ENCODE data around the gene FBXL13. TPM values are rescaled to one million over a fixed set of nuclear protein-coding genes. Genes with fewer than 3 reads are reported as not detected.

Gene FBXL13
- polyA plus RNA-seq, 1 experiment: 0.20 TPM

DNA sequence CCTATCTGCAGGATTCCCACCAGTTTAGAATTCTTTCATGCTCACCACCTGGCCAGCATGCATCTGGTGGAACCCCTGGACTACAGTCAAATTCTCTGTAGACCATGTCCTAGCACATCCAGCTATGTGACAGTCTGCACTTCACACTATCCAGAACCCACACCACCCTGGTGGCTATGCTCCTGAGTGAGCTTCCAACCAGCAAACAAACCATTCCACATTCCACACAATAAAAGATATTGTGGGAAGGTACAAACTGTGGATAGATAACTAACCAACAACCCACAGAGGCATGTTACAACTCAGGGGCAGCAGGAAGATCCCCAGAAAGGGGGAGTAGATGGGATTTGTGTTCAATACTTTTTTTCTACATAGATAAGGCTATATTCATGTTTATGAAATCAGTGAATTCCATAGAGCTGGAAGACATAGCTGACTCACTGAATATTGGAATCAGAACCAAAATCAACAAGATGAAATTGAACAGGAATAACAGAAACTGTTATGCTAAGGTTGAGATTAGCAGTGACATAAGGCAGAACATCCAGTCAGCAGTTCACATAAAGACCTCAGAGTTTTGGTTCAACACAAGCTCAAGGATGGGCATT, 89.3 kb downstream of the FBXL13 start:
- Histone ChIP-seq H3K36me3 (ENCODE audit: control insufficient read depth, insufficient read depth, low read length) (no peaks in the 10 kb centered on the region), H3K4me3 (ENCODE audit: low read depth, low read length) (no peak overlapping the region), H3K27me3 (ENCODE audit: control insufficient read depth, insufficient read depth, low read length) (no peaks in the 10 kb centered on the region)
- CTCF ChIA-PET: no interaction called here
- TF ChIP-seq, protein P1, sequence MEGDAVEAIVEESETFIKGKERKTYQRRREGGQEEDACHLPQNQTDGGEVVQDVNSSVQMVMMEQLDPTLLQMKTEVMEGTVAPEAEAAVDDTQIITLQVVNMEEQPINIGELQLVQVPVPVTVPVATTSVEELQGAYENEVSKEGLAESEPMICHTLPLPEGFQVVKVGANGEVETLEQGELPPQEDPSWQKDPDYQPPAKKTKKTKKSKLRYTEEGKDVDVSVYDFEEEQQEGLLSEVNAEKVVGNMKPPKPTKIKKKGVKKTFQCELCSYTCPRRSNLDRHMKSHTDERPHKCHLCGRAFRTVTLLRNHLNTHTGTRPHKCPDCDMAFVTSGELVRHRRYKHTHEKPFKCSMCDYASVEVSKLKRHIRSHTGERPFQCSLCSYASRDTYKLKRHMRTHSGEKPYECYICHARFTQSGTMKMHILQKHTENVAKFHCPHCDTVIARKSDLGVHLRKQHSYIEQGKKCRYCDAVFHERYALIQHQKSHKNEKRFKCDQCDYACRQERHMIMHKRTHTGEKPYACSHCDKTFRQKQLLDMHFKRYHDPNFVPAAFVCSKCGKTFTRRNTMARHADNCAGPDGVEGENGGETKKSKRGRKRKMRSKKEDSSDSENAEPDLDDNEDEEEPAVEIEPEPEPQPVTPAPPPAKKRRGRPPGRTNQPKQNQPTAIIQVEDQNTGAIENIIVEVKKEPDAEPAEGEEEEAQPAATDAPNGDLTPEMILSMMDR (IDR thresholded peaks at IDR 0.05; ENCODE audit: insufficient read depth, low read depth, low read length): no peak
- DNase-seq (ENCODE audit: low read depth): no peak
- POLR2A ChIA-PET: no interaction called here

DNA sequence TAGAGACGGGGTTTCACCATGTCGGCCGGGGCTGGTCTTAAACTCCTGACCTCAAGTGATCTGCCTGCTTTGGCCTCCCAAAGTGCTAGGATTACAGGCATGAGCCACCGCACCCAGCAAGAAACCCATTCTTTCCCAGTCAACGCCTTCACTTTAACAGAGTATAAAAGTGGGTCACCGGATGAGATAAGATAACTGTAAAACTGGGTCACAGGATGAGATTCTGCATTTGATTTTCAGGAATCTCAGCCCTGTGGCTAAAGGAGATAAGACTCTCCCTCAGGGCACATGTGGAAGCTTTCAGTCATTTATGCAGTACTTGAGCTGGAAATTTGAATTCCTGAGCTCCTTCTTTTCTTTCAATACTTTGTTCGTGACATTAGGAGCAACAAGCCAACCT, 91.0 kb downstream of the FBXL13 start:
- TF ChIP-seq, protein P1 (IDR thresholded peaks at IDR 0.05; ENCODE audit: insufficient read depth, low read depth, low read length): no peak
- no peaks in the 10 kb centered on the region for H3K27me3 ChIP-seq (ENCODE audit: control insufficient read depth, insufficient read depth, low read length)
- no peaks in the 10 kb centered on the region for H3K36me3 ChIP-seq (ENCODE audit: control insufficient read depth, insufficient read depth, low read length)
- no peak overlapping the region for H3K4me3 ChIP-seq (ENCODE audit: low read depth, low read length)
- ChIA-PET POLR2A (no interaction called here), CTCF (no interaction called here)
- DNase-seq (ENCODE audit: low read depth): no peak

DNA sequence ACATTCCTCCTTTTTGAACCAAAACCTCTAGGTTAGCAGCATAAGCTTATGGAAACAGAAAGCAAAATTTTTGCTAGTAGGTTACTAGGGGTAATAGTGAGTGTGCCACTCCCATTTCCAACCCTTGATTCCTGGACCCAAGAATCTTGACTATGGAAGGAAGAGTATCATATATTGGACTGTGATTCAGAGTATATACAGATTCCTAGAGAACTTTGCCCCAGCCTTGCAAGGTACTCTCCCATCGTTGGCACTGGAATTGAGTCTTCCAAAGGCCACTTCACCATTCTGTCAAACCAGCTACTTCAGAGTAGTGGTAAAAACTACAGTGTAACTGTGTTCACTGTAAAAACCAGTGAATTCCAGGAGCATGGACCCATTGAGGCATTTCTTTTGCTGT, 92.4 kb downstream of the FBXL13 start:
- CTCF ChIA-PET: no interaction called here

DNA sequence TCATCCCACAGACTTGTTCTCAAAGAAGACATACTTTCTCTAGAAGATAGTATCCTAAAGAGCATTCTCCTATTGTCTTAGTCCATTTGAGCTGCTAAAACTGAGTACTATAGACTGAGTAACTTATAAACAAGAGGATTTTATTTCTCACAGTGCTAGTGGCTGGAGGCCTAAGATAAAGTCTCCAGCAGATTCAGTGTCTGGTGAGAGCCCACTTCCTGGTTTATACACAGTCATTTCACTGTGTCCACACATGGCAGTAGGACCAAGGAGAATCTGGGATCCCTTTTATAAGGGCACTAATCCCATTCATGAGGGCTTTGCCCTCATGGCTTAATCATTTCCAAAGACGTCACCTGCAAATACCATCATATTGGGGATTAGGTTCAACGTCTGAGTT, 93.1 kb downstream of the FBXL13 start:
- H3K4me3 ChIP-seq (ENCODE audit: low read depth, low read length): no peak overlapping the region
- POLR2A ChIA-PET: no interaction called here
- no peak for DNase-seq (ENCODE audit: low read depth)
- H3K36me3 ChIP-seq (ENCODE audit: control insufficient read depth, insufficient read depth, low read length): no peaks in the 10 kb centered on the region
- no peaks in the 10 kb centered on the region for H3K27me3 ChIP-seq (ENCODE audit: control insufficient read depth, insufficient read depth, low read length)
- CTCF ChIA-PET: no interaction called here
- TF ChIP-seq, protein P1 (IDR thresholded peaks at IDR 0.05; ENCODE audit: insufficient read depth, low read depth, low read length): no peak

More for the DNA sequence above, 92.4 kb downstream of the FBXL13 start:
- DNase-seq (ENCODE audit: low read depth): no peak
- no peaks in the 10 kb centered on the region for H3K36me3 ChIP-seq (ENCODE audit: control insufficient read depth, insufficient read depth, low read length)
- no peak overlapping the region for H3K4me3 ChIP-seq (ENCODE audit: low read depth, low read length)
- no peaks in the 10 kb centered on the region for H3K27me3 ChIP-seq (ENCODE audit: control insufficient read depth, insufficient read depth, low read length)
- TF ChIP-seq, protein P1 (IDR thresholded peaks at IDR 0.05; ENCODE audit: insufficient read depth, low read depth, low read length): no peak
- POLR2A ChIA-PET: no interaction called here

DNA sequence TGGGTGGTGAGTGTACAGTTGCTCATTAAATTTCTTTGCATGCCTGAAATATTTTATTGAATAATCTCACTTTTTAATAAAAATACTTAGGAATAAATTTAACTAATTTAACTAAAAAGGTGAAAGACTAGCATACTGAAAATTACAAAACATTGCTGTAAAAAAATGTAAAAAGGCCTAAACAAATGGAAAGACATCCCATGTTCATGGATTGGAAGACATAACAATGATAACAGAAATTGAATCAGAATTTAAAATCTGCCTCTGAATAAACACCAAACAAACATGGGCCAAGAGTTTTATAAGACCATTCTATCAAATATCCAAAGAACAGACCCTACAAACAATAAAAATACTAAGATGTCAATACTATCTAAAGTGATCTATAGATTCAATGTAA, 94.9 kb downstream of the FBXL13 start:
- Histone ChIP-seq H3K36me3 (ENCODE audit: control insufficient read depth, insufficient read depth, low read length) (no peaks in the 10 kb centered on the region), H3K27me3 (ENCODE audit: control insufficient read depth, insufficient read depth, low read length) (no peaks in the 10 kb centered on the region), H3K4me3 (ENCODE audit: low read depth, low read length) (no peak overlapping the region)
- DNase-seq (ENCODE audit: low read depth): no peak
- TF ChIP-seq, protein P1 (IDR thresholded peaks at IDR 0.05; ENCODE audit: insufficient read depth, low read depth, low read length): no peak
- ChIA-PET POLR2A (no interaction called here), CTCF (no interaction called here)
